ENCODE measurements around the gene TSPAN9. TPM values are rescaled to one million over a fixed set of nuclear protein-coding genes. Genes with fewer than 3 reads are reported as not detected.

Gene TSPAN9
- total and polyA plus RNA-seq, 10 of the 15 experiments (the other 5 are each of a cell fraction or from before 2014, with no cell fraction given), result 0.03 to 1.0 (median 0.12) TPM; not detected in 5

- TF ChIP-seq REST (IDR thresholded peaks at IDR 0.05; ENCODE audit: low read depth, low read length) (no peak), RAD21 (IDR thresholded peaks at IDR 0.05; ENCODE audit: insufficient read depth, low read depth, low read length) (0 out of 2 replicates have a peak, but pooled peaks have one; percentile 4), PML (IDR thresholded peaks at IDR 0.05; ENCODE audit: low read length) (no peak), YY1 (IDR thresholded peaks at IDR 0.05; ENCODE audit: low read depth, low read length) (no peak), MTA2 (IDR thresholded peaks at IDR 0.05; ENCODE audit: low read depth) (no peak)
Measured at GRCh38 chr12:3207858-3208257, 130.7 kb downstream of the TSPAN9 start (continued).

GRCh38 chr12:3213188-3213587 is 136.0 kb downstream of the TSPAN9 start:
- no peaks in the 10 kb centered on the region for H3K36me3 ChIP-seq (ENCODE audit: control insufficient read depth in 2 of 2, insufficient read depth in 2 of 2, low read length in 1 of 2)
- CTCF ChIA-PET, result no interaction called here
- ATAC-seq (no peak), FAIRE-seq (no peak), DNase-seq (ENCODE audit: low read depth, low spot score) (no peak)
- no peak overlapping the region for H3K4me3 ChIP-seq
- H3K4me2 ChIP-seq (ENCODE audit: control insufficient read depth, insufficient read depth), result no peak overlapping the region
- peaks cover 12% of the 10 kb centered on the region for H3K4me1 ChIP-seq (ENCODE audit: control insufficient read depth, insufficient read depth, low read length)
- POLR2A ChIA-PET, result no interaction called here
- BruUV-seq (replicated peaks), result no TSS peak
- H3K9me3 ChIP-seq (replicated peaks; ENCODE audit: control insufficient read depth, insufficient read depth, low read length), result no peaks in the 10 kb centered on the region
- H4K20me1 ChIP-seq (ENCODE audit: control insufficient read depth, insufficient read depth), result no peaks in the 10 kb centered on the region
- intact Hi-C loops (cut with micrococcal nuclease; ENCODE audit: unreplicated experiment) (no loop called here), in situ Hi-C loops (cut with MboI) (no loop called here)
- RAD21 ChIA-PET (ENCODE audit: unreplicated experiment), result no interaction called here
- TF ChIP-seq GATAD2B (conservative IDR thresholded peaks at IDR 0.05; ENCODE audit: low read depth), result no peak
- no peak for TF ChIP-seq MTA2 (IDR thresholded peaks at IDR 0.05; ENCODE audit: low read depth)
- TF ChIP-seq HDAC6 (IDR thresholded peaks at IDR 0.05; ENCODE audit: unreplicated experiment), result no peak
- TF ChIP-seq, protein P1, sequence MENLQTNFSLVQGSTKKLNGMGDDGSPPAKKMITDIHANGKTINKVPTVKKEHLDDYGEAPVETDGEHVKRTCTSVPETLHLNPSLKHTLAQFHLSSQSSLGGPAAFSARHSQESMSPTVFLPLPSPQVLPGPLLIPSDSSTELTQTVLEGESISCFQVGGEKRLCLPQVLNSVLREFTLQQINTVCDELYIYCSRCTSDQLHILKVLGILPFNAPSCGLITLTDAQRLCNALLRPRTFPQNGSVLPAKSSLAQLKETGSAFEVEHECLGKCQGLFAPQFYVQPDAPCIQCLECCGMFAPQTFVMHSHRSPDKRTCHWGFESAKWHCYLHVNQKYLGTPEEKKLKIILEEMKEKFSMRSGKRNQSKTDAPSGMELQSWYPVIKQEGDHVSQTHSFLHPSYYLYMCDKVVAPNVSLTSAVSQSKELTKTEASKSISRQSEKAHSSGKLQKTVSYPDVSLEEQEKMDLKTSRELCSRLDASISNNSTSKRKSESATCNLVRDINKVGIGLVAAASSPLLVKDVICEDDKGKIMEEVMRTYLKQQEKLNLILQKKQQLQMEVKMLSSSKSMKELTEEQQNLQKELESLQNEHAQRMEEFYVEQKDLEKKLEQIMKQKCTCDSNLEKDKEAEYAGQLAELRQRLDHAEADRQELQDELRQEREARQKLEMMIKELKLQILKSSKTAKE (IDR thresholded peaks at IDR 0.05; ENCODE audit: low read depth, poor library complexity, severe bottlenecking), result no peak
- H3K79me2 ChIP-seq (ENCODE audit: control insufficient read depth, insufficient read depth, low read length), result no peaks in the 10 kb centered on the region
- 37% methylated on average over 9 of the region's 9 CpGs for WGBS (ENCODE audit: insufficient coverage, insufficient replicate concordance, low lambda C conversion rate, missing lambda C conversion rate)
- SMC1A ChIA-PET (ENCODE audit: uncharacterized antibody, unreplicated experiment), result no interaction called here
- H3K27me3 ChIP-seq (replicated peaks in 1 of 2; ENCODE audit: control insufficient read depth in 2 of 2, insufficient read depth in 2 of 2, low read length in 1 of 2), result no peaks in the 10 kb centered on the region; a peak in 1 of 4 replicates
- H3K9ac ChIP-seq (ENCODE audit: control insufficient read depth, insufficient read depth, low read length), result no peak overlapping the region
- no peak overlapping the region for H3K27ac ChIP-seq (ENCODE audit: control insufficient read depth, insufficient read depth)
- H2AFZ ChIP-seq (ENCODE audit: control insufficient read depth, low read depth, low read length), result no peak overlapping the region
